Dedifferentiated amniotic fluid mesenchymal stem cell (primary cell): Measurements from ENCODE around the gene PTGDR2.

Source experiments
- DNase-seq: peaks from one replicate; pipeline ENCODE4 v3.0.0-alpha.2; 2016; ENCODE audit errors: extremely low spot score

The PTGDR2 gene

DNA sequence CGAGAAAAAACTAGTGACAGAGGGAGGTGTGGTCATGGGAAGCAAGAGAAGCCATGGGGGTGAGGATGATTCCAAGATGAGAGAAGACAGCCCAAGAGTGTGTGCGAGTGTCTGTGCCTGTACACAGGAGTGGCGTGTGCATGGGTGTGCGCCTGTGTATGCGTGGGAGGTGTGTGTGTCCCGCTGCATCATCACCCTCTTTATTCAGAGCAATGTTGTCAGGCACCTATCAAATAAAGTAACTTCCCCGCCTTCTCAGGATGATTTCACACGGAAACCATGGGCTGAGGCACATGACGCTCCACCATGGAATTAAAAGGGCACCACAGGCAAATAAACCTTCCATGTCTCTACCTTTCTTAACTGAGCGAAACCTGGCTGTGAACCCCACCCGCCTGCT lies 46.1 kb downstream of the PTGDR2 start:
- no peak for DNase-seq

GRCh38 chr11:60809249-60809648 lies 46.5 kb downstream of the PTGDR2 start:
- no peak for DNase-seq

DNA sequence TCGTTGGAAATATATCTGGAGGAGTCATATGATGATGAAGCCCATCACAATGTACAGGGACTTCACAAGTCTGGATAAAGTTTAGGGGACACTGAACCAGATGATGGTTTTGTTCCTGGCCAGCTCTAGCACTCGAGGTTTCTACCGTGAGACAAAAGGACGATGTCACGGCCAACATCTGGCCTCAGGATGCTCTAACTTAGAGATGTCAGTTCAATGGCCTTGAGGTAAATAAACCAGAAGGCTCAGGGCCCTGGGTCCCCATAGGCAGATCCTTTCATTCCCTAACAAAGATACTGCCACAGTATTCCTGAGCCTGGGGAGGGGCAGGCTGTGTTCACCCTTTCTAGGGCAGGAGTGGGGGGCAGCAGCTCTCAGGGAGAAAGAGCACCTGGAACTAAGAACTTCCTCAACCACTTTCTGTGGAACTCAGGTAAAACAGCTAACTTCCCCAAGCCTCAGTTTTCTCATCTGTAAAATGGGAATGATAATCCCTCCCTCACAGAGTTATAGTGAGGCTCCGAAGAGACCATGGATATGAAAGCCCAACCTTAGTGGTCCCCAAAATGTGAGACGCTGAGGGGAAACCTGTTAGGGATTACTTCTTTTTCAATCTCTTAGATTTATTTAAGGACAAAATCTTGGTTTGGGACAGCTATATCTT lies 52.3 kb downstream of the PTGDR2 start:
- DNase-seq, result no peak

DNA sequence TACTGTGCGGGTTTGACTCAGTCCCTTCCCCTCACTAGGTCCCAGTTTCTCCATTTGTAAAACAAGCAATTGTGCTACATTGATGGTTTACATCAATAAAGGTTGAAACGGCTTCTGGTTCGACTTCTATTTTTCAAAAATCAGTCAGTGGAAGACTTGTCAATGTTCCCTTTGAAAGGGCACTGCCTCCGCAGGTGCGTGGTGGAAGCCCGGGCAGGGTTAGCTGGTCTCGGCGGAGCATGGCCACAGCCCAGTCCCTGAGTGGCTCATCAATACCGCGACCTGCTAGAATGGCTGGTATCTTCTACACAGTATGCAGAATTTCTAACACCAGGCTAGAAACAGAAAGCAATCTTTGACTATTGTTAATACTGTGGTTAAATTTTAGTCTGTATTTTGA lies 54.6 kb downstream of the PTGDR2 start:
- no peak for DNase-seq
